KMS-11 (cell line): Measurements from ENCODE around the gene SPRY4.

Experiments
- H2AFZ ChIP-seq: fragments of 200-600 bp; sonication (generic); 2 replicates; pipeline ENCODE4 v1.6.1; 2016; ENCODE audit warnings: antibody characterized with exemption, mixed run types, low read depth
- H3K27ac ChIP-seq: fragments of 200-600 bp; sonication (generic); 2 replicates; pipeline ENCODE4 v1.6.1; 2016; ENCODE audit warnings: mild to moderate bottlenecking, mixed run types
- H3K27me3 ChIP-seq: fragments of 200-600 bp; sonication (generic); 2 replicates; pipeline ENCODE4 v1.6.1; 2017; ENCODE audit warnings: mild to moderate bottlenecking, low read depth, mixed run types, moderate library complexity; ENCODE audit not compliant: insufficient read depth
- H3K36me3 ChIP-seq: fragments of 200-600 bp; sonication (generic); 2 replicates; pipeline ENCODE4 v1.6.1; 2017; ENCODE audit warnings: mild to moderate bottlenecking, mixed run types; ENCODE audit not compliant: insufficient read depth
- H3K4me1 ChIP-seq: fragments of 200-600 bp; sonication (generic); 2 replicates; pipeline ENCODE4 v1.6.1; 2016; ENCODE audit warnings: mild to moderate bottlenecking, low read depth, mixed run types; ENCODE audit not compliant: poor library complexity, severe bottlenecking
- H3K4me2 ChIP-seq: fragments of 200-600 bp; sonication (generic); 2 replicates; pipeline ENCODE4 v1.7.0; 2016; ENCODE audit warnings: mild to moderate bottlenecking, mixed run types
- H3K4me3 ChIP-seq: fragments of 200-600 bp; sonication (generic); IDR thresholded peaks from 2 replicates; pipeline ENCODE4 v1.6.1; 2017; ENCODE audit warnings: low read depth, low read length, mixed read lengths; ENCODE audit not compliant: insufficient read depth
- H3K79me2 ChIP-seq: fragments of 200-600 bp; sonication (generic); 2 replicates; pipeline ENCODE4 v1.6.1; 2016; ENCODE audit warnings: low read depth, mixed run types; ENCODE audit not compliant: insufficient read depth
- H3K9ac ChIP-seq: fragments of 200-600 bp; sonication (generic); 2 replicates; pipeline ENCODE4 v1.6.1; 2016; ENCODE audit warnings: mild to moderate bottlenecking, mixed run types
- H4K20me1 ChIP-seq: fragments of 200-600 bp; sonication (generic); 2 replicates; pipeline ENCODE4 v1.6.1; 2016; ENCODE audit warnings: mild to moderate bottlenecking, mixed run types; ENCODE audit not compliant: insufficient read depth
- TF ChIP-seq, protein P1 (sequence below): fragments of 200-600 bp; sonication (generic); conservative IDR thresholded peaks from 2 replicates; pipeline ENCODE4 v1.6.1; 2017; ENCODE audit warnings: low read depth, mild to moderate bottlenecking, antibody characterized with exemption, low read length, moderate library complexity, mixed read lengths

Gene SPRY4

DNA sequence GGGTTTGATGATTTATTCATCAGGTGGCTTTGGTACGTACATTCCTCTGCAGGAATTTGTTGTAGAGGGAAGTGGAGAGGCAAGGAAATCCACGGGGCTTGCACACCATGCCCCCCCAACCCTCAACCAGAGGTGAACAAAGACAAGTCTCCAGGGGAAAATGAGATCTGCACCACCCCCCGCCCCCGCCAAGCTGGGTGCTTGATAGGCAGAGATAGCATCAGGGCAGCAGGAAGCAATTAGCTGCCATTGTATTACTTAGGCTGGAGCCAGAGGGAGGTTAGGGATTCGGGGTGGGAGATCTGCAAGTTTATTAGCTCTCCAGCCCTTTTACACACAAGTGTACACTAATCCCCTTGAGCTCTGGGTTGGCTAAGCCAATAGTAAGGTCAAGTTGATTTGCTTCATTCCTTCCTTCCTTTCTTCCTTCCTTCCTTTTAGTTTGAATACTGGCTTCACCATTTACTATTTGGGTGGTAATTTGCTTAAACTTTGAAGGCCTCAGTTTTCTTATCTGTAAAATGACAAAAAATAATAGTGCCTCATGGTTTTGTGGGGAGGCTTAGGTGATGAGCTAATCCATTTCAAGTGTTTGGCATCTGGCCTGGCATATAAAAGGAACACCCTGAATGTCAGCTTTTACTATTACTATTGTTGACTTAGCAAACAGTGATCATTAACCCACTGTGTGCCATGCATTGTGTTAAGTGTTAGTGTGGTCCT is 34.1 kb downstream of the SPRY4 start:
- Histone ChIP-seq H3K4me3 (no peak overlapping the region), H3K27ac (no peak overlapping the region), H4K20me1 (no peaks in the 10 kb centered on the region), H3K4me1 (no peaks in the 10 kb centered on the region), H3K4me2 (no peak overlapping the region), H2AFZ (no peak overlapping the region), H3K9ac (no peak overlapping the region), H3K36me3 (no peaks in the 10 kb centered on the region), H3K27me3 (no peaks in the 10 kb centered on the region), H3K79me2 (no peaks in the 10 kb centered on the region)
- TF ChIP-seq, protein P1, sequence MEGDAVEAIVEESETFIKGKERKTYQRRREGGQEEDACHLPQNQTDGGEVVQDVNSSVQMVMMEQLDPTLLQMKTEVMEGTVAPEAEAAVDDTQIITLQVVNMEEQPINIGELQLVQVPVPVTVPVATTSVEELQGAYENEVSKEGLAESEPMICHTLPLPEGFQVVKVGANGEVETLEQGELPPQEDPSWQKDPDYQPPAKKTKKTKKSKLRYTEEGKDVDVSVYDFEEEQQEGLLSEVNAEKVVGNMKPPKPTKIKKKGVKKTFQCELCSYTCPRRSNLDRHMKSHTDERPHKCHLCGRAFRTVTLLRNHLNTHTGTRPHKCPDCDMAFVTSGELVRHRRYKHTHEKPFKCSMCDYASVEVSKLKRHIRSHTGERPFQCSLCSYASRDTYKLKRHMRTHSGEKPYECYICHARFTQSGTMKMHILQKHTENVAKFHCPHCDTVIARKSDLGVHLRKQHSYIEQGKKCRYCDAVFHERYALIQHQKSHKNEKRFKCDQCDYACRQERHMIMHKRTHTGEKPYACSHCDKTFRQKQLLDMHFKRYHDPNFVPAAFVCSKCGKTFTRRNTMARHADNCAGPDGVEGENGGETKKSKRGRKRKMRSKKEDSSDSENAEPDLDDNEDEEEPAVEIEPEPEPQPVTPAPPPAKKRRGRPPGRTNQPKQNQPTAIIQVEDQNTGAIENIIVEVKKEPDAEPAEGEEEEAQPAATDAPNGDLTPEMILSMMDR = no peak

- TF ChIP-seq, protein P1 = no peak
- H3K4me2 ChIP-seq = no peak overlapping the region
- no peaks in the 10 kb centered on the region for H3K79me2 ChIP-seq
- no peak overlapping the region for H3K4me3 ChIP-seq
- H2AFZ ChIP-seq = no peak overlapping the region
- H3K36me3 ChIP-seq = no peaks in the 10 kb centered on the region
- no peak overlapping the region for H3K9ac ChIP-seq
- no peak overlapping the region for H3K27ac ChIP-seq
- no peaks in the 10 kb centered on the region for H3K27me3 ChIP-seq
- H4K20me1 ChIP-seq = no peaks in the 10 kb centered on the region
- H3K4me1 ChIP-seq = no peaks in the 10 kb centered on the region
Observed at GRCh38 chr5:142289708-142290576, 34.9 kb downstream of the SPRY4 start.

DNA sequence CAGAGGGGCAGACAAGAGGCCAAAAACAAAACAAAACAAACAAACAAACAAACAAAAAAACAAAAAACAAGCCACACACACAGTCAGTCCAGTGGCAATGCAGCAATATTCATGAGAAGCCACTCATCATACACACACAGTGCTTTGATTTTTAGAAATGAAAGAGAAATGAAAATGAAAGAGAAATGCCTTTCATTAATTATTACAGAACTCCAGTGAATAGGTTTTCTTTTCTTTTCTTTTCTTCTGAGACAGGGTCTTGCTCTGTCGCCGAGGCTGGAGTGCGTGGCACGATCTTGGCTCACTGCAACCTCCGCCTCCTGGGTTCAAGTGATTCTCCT is 36.9 kb downstream of the SPRY4 start:
- TF ChIP-seq, protein P1 = no peak
- Histone ChIP-seq H3K4me2 (peak overlapping the region; percentile 8; the same call in 1 of the 2 replicates), H3K9ac (no peak overlapping the region), H4K20me1 (no peaks in the 10 kb centered on the region), H3K79me2 (no peaks in the 10 kb centered on the region), H3K27me3 (no peaks in the 10 kb centered on the region), H3K4me1 (no peaks in the 10 kb centered on the region), H3K27ac (no peak overlapping the region), H3K4me3 (no peak overlapping the region), H3K36me3 (no peaks in the 10 kb centered on the region), H2AFZ (no peak overlapping the region; the same call in 1 of the 2 replicates)

GRCh38 chr5:142287096-142287972 is 37.5 kb downstream of the SPRY4 start:
- Histone ChIP-seq H3K4me2 (peak overlapping the region; percentile 8; the same call in 1 of the 2 replicates), H4K20me1 (no peaks in the 10 kb centered on the region), H3K9ac (no peak overlapping the region), H3K4me1 (no peaks in the 10 kb centered on the region), H2AFZ (no peak overlapping the region; the same call in 1 of the 2 replicates), H3K36me3 (no peaks in the 10 kb centered on the region), H3K4me3 (no peak overlapping the region), H3K79me2 (no peaks in the 10 kb centered on the region), H3K27me3 (no peaks in the 10 kb centered on the region), H3K27ac (no peak overlapping the region)
- TF ChIP-seq, protein P1 = no peak
